GM18508 (cell line): ENCODE results near the gene WFDC5.
"Not testable (repeated sequence)": the region's sequence is repeated elsewhere in the genome, so short reads cannot be mapped to it uniquely, and the experiment has no call there.

Experiments
- ATAC-seq: cut with Tn5 transposase; IDR thresholded peaks from one replicate; pipeline ENCODE4 v1.9.1; 2021; ENCODE audit warnings: moderate number of reproducible peaks; ENCODE audit not compliant: insufficient read depth, unreplicated experiment

The WFDC5 gene

GRCh38 chr20:45092898-45093297, 22.1 kb downstream of the WFDC5 start:
- no peak for ATAC-seq

- no peak for ATAC-seq
Observed at GRCh38 chr20:45091366-45091765, 23.6 kb downstream of the WFDC5 start.

GRCh38 chr20:45090481-45090880, 24.5 kb downstream of the WFDC5 start:
- no peak for ATAC-seq

- no peak for ATAC-seq
Observed at GRCh38 chr20:45088247-45088646, 26.7 kb downstream of the WFDC5 start.

GRCh38 chr20:45087814-45088213, 27.2 kb downstream of the WFDC5 start:
- ATAC-seq: no peak

GRCh38 chr20:45087097-45087790, 27.7 kb downstream of the WFDC5 start:
- no peak for ATAC-seq

GRCh38 chr20:45085867-45086266, 29.1 kb downstream of the WFDC5 start:
- ATAC-seq: no peak

GRCh38 chr20:45085289-45085688, 29.7 kb downstream of the WFDC5 start:
- no peak for ATAC-seq

- ATAC-seq: no peak
Observed at GRCh38 chr20:45083127-45083526, 31.8 kb downstream of the WFDC5 start.

- no peak for ATAC-seq
Observed at GRCh38 chr20:45082468-45082867, 32.5 kb downstream of the WFDC5 start.

- ATAC-seq: no peak
Observed at GRCh38 chr20:45080867-45081624, 33.9 kb downstream of the WFDC5 start.

- ATAC-seq: no peak
Observed at GRCh38 chr20:45077559-45077958, 37.4 kb downstream of the WFDC5 start.

GRCh38 chr20:45073221-45073620, 41.8 kb downstream of the WFDC5 start:
- ATAC-seq: no peak

- ATAC-seq: no peak
Observed at GRCh38 chr20:45072066-45072465, 42.9 kb downstream of the WFDC5 start.

- ATAC-seq: no peak
Observed at GRCh38 chr20:45070932-45071632, 43.9 kb downstream of the WFDC5 start.

- ATAC-seq: no peak
Observed at GRCh38 chr20:45069261-45069660, 45.7 kb downstream of the WFDC5 start.

- ATAC-seq: no peak
Observed at GRCh38 chr20:45067558-45067957, 47.4 kb downstream of the WFDC5 start.

- ATAC-seq: no peak
Observed at GRCh38 chr20:45067087-45067486, 47.9 kb downstream of the WFDC5 start.

GRCh38 chr20:45066372-45066771, 48.6 kb downstream of the WFDC5 start:
- no peak for ATAC-seq

- ATAC-seq: no peak
Observed at GRCh38 chr20:45064812-45065211, 50.2 kb downstream of the WFDC5 start.

- ATAC-seq: not testable (repeated sequence)
Observed at GRCh38 chr20:45063107-45063506, 51.9 kb downstream of the WFDC5 start.
